PC-3 (cell line): ENCODE data around the gene SLAMF8.

ENCODE experiments used
- CTCF ChIP-seq: fragments of 300-600 bp; sonication (generic); conservative IDR thresholded peaks from 2 replicates; pipeline ENCODE4 v1.5.1; 2017; ENCODE audit warnings: antibody characterized with exemption, low read depth, mild to moderate bottlenecking, low read length
- EZH2 ChIP-seq: fragments of 300-600 bp; sonication (generic); IDR thresholded peaks from one replicate; pipeline ENCODE4 v1.6.1; 2017; ENCODE audit warnings: antibody characterized with exemption, mild to moderate bottlenecking, low read length; ENCODE audit not compliant: unreplicated experiment

- TF ChIP-seq CTCF = no peak
- no peak for TF ChIP-seq EZH2
These were observed 37.6 kb downstream of the SLAMF8 start for GRCh38 chr1:159864262-159864661.
